ENCODE measurements around the gene FAM83G. TPM values are rescaled to one million over a fixed set of nuclear protein-coding genes. Genes with fewer than 3 reads are reported as not detected.

Gene FAM83G
- total RNA-seq, 1 experiment from 2014 or later, result 38.7 TPM

DNA sequence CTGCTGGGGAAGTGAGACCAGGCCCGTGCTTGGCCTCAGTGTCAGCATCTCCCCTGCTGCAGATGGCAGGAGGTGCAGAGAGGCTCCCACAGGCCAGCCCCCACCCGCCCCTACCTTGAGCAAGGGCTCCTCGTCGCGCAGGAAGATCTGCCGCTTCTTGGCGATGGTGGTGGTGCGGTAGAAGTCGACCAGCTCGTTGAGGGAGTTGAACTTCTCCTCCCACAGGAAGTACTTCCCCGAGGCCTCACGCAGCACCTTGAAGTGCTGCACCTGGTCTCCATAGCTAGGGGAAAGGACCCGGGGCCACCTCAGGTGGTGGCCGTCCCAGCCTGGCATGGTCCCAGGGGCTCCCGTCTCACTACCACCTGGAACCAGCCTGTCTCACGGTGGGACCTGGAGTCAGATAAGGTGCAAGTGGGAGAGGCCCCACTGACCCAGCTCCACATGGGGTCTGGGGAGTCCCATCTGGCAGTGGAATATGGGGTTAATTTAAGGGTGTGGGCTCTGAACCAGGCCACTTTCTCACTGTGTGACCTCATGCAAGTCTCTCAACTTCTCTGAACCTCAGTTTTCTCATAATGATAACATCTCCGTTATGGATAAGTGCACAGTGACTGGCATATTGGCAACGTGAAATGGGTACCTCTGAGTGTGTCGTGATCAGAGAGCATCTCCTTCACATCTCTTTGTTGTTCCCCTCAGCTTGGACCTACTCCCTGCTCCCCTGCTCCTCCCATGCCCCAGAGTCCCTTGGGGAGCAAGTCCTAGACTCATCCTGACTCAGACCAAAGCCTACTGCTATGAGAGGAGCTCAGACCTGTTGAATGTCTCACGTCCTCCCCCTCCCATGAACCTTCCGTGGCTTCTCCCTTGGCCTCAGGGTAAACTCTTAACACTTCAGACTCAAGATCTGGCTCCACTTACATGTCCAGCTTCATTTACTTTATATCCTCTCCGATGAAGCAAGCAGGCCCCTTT lies 19.8 kb upstream of the FAM83G start:
- Histone ChIP-seq H3K4me2 (ENCODE audit: insufficient read depth, insufficient read length, low read length) (no peak overlapping the region), H4K5ac (ENCODE audit: insufficient read length, low read depth, low read length) (no peak overlapping the region), H2AK5ac (ENCODE audit: insufficient read length, low read length) (no peak overlapping the region), H2BK12ac (ENCODE audit: insufficient read length, low read depth, low read length) (no peak overlapping the region), H3K79me2 (ENCODE audit: insufficient read depth, low read length) (no peaks in the 10 kb centered on the region), H2AFZ (ENCODE audit: low read length) (no peak overlapping the region), H4K91ac (ENCODE audit: insufficient read length, low read depth, low read length) (no peak overlapping the region), H2BK15ac (ENCODE audit: low read depth, low read length) (no peak overlapping the region), H3K4ac (ENCODE audit: low read depth, low read length) (no peak overlapping the region), H3K23ac (ENCODE audit: insufficient read length, low read depth, low read length) (no peak overlapping the region), H3K23me2 (ENCODE audit: insufficient read length, low read depth, low read length, poor library complexity, severe bottlenecking) (no peaks in the 10 kb centered on the region), H3K18ac (ENCODE audit: insufficient read length, low read depth, low read length) (no peak overlapping the region), H3K9me3 (ENCODE audit: control insufficient read depth, low read depth, low read length) (no peaks in the 10 kb centered on the region), H3K4me1 (ENCODE audit: insufficient read depth, low read length) (no peaks in the 10 kb centered on the region), H3T11ph (ENCODE audit: low read length) (no peak overlapping the region), H4K20me1 (ENCODE audit: control insufficient read depth, insufficient read depth, insufficient read length) (no peaks in the 10 kb centered on the region), H3K56ac (ENCODE audit: insufficient read length, low read depth, low read length) (no peak overlapping the region), H3K79me1 (ENCODE audit: insufficient read depth, low read depth, low read length, poor library complexity, severe bottlenecking) (no peaks in the 10 kb centered on the region), H3K9ac (ENCODE audit: extremely low read depth, insufficient read length, low read length) (no peak overlapping the region), H4K8ac (replicated peaks; ENCODE audit: insufficient read length, low read depth, low read length) (no peak overlapping the region), H2BK5ac (ENCODE audit: insufficient read length, low read length) (no peak overlapping the region), H3K27me3 (ENCODE audit: insufficient read depth, low read length) (no peaks in the 10 kb centered on the region), H3K27ac (ENCODE audit: insufficient read length, low read depth, low read length) (no peak overlapping the region), H2BK120ac (ENCODE audit: low read depth, low read length, poor library complexity, severe bottlenecking) (no peak overlapping the region), H2BK20ac (ENCODE audit: low read depth, low read length, poor library complexity, severe bottlenecking) (no peak overlapping the region), H3K14ac (ENCODE audit: insufficient read depth, low read length) (no peak overlapping the region; the same call in 1 of the 2 replicates)
- Mint-ChIP-seq H3K4me1 (peaks cover 0 to 9% of the 10 kb centered on the region in 2 experiments; a peak in 2 of 4 replicates), H3K4me3 (no peak overlapping the region), H3K9me3 (no peaks in the 10 kb centered on the region), H3K36me3 (ENCODE audit: insufficient read depth in 1 of 3, low read depth in 3 of 3) (no peaks in the 10 kb centered on the region), H3K27ac (peak overlapping the region in 2 of 3 experiments; percentile 8 to 11; a peak in 3 of 7 replicates), H3K27me3 (ENCODE audit: low read depth) (peaks cover under 1% of the 10 kb centered on the region; the same call in 1 of the 2 replicates)
- no CpG with 5 or more reads among the region's 22 CpGs for WGBS (ENCODE audit: extremely low coverage, insufficient read length, low lambda C conversion rate)
- TF ChIP-seq, protein P1, sequence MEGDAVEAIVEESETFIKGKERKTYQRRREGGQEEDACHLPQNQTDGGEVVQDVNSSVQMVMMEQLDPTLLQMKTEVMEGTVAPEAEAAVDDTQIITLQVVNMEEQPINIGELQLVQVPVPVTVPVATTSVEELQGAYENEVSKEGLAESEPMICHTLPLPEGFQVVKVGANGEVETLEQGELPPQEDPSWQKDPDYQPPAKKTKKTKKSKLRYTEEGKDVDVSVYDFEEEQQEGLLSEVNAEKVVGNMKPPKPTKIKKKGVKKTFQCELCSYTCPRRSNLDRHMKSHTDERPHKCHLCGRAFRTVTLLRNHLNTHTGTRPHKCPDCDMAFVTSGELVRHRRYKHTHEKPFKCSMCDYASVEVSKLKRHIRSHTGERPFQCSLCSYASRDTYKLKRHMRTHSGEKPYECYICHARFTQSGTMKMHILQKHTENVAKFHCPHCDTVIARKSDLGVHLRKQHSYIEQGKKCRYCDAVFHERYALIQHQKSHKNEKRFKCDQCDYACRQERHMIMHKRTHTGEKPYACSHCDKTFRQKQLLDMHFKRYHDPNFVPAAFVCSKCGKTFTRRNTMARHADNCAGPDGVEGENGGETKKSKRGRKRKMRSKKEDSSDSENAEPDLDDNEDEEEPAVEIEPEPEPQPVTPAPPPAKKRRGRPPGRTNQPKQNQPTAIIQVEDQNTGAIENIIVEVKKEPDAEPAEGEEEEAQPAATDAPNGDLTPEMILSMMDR (conservative IDR thresholded peaks at IDR 0.05), result no peak
- no peak for DNase-seq
